GM19240 (cell line): ENCODE results near the gene LFNG.

Experiments
- DNase-seq: peaks from one replicate; pipeline ENCODE4 v3.0.0; 2011; ENCODE audit warnings: low spot score; ENCODE audit not compliant: insufficient read length

The LFNG gene

DNA sequence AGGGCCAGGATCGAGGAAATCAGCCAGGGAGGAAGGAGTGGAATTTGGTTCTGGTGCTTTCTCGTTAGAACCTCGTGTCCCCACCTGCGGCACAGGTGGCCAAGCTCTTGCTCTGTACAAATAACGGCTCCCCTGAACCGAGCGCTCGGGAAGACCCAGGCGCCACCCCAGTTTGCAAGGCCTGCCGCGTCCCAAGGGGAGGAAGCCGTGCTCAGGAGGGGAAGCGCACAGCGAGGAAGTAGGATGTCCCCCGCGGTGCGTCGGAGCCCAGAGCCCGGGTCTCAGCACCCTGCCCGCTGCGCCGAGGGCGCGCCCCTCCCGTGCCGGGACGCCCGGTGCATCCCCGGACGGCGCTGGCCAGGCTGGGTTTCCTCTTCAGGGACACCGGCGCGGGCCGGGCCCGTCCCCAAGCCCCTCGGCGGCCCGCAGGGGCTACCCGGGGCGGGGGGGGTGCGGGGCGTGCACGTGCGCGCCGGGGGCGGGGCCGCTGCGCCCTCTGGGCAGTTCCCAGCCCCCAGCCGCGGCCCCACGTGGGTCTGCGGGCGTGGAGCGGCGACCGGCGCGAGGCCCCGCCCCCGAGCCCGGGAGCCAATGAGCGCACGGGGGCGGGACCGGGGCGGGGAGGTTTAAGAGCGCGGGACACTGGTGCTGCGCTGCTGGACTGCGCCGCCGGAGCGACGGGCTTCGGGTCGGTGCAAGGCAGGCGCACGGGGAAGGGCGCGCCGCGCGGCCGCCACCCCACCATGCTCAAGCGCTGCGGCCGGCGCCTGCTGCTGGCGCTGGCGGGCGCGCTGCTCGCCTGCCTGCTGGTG lies at the start of gene LFNG:
Gene LFNG, plus strand, starts transcription at position 656 of the 812 bp plus-strand sequence. Its CDS starts 88 bp downstream, at position 744.
- DNase-seq = peak; percentile 97

DNA sequence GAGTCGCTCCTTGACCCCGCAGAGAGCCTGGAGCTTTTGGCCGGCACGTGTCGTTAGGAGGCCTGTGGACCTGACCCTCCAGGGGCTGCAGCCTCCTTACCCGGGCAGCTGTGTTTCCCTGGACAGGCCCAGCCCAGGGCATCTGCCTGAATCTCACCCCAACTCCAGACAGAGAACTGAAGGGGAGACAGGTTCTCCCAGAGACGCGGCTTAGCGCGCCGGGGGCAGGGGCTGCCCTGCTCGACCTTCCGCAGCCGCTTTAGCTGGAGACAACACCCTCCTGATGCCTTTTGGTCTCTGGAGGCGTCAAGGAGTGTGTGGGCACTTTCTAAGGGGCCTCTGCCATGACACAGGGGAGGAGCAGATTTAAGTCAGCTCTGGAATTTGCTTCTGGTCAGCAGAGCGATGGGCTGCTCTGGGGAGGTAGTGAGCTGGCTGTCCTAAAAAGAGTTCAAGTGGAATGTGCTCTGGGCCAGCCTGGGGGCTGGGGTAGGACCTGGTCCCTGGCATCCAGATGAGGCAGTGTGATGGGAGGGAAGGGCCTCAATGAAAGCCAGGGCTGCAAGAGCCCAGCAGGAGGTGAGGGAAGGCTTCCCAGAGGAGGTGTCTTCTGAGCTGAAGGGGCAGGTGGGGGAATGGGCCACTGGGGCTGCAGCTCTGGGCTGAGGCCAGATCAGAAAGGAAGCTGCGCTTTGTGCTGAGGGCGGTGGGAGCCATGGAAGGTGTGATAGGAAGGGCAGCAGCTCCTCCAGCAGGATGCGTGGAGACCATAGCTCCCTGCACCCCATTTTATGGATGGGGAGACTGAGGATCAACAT lies 49.2 kb upstream of the LFNG start:
- no peak for DNase-seq

- no peak for DNase-seq
These were observed 48.6 kb upstream of the LFNG start for GRCh38 chr7:2471022-2471329.

GRCh38 chr7:2471396-2471795 lies 48.2 kb upstream of the LFNG start:
- no peak for DNase-seq

- no peak for DNase-seq
These were observed 46.8 kb upstream of the LFNG start for GRCh38 chr7:2472739-2473138.

DNA sequence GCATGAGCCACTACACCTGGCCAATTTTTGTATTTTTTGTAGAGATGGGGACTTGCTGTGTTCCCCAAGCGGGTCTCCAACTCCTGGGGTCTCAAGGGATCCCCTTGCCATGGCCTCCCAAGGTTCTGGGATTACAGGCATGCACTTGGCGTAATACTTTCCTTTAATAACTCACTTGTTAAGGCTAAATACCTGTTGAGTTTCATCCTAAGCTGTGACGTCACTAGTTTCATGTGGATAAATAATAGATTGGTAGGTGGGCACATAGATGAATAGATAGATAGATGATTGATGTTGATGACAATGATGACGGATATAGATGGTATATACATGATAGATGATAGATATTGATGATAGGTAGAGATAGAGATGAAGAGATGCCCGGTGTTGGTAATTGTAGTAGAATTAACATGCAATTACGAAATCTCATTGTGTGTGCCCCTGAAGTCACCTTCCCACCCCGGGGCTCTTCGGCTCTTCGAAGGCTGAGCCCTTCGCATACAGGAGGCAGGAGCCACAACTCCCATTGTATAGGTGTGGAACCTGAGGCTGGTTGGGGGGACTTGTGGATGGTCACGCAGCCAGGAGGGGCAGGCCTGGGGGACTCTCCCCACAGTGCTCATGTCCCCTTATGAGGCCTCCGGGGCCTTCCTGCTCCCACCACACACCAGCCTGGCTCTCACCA lies 45.9 kb upstream of the LFNG start:
- no peak for DNase-seq

DNA sequence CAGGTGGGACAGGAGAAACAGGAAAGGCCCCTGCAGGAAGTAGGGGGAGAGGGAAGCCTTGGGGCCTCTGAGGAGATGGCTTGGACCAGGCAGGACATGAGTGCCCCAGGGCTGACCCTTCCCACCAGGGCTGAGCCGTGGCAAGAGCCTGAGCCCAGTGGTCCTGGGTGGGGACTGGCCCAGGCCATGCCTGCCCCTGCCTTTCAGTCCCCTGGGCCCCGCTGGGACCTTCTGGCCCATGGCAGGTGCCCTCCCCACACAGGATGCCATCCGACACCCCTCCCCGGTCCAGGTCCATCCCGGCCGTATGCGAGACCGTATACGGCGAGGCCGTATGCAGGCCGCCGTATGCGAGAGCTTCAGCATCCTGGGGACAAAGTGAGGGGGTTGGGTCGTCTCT lies 45.4 kb upstream of the LFNG start:
- no peak for DNase-seq

- DNase-seq = no peak
These were observed 44.5 kb upstream of the LFNG start for GRCh38 chr7:2474813-2475677.

GRCh38 chr7:2475678-2476015 lies 43.9 kb upstream of the LFNG start:
- DNase-seq = no peak

GRCh38 chr7:2476298-2476697 lies 43.3 kb upstream of the LFNG start, which contains the start of gene GRIFIN:
Gene GRIFIN, minus strand, starts transcription at chr7:2476398. Its CDS starts 15 bp downstream, at chr7:2476383.
- DNase-seq = no peak

- DNase-seq = no peak
These were observed 42.7 kb upstream of the LFNG start for GRCh38 chr7:2476776-2477446.

- peak; percentile 53 for DNase-seq
These were observed 41.9 kb upstream of the LFNG start for GRCh38 chr7:2477447-2478398.

DNA sequence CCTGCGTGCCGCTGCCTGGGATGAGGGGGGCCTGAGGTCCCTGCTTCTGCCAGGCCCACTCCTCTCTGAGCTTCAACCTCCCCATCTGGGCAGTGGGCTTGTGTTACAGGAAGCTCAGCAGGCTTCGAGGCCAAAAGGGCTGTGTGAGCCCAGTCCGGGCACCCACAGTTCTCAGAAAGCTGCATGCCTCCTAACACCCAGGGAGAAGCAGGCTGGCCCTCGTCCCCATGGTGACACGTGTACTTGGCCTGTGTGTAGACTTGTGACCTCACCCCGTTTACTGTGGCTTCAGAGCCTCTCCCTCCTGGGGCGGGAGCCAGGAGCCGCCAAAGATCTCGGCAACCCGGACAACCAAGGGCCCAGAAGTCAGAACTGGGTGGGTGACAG lies 41.2 kb upstream of the LFNG start:
- DNase-seq = no peak

DNA sequence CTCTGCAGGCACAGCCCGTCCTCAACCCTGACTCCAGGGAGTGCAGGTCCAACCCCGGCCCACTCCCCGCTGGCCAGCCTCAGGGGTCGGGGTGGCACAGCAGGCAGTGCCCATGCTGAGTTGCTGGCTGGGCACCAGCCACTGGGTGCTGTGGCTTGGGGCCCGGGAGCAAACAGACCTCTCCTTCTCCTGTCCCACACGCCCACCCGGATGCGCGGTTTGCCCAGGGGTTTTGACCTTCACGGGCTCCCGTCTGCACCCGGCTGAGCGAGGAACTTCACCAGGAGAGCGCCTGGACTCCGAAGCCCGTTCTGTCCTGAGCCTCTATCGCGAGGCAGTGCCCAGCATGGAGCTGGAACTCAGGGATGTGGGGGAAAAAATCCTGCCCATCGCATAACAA lies 40.8 kb upstream of the LFNG start:
- DNase-seq = no peak

DNA sequence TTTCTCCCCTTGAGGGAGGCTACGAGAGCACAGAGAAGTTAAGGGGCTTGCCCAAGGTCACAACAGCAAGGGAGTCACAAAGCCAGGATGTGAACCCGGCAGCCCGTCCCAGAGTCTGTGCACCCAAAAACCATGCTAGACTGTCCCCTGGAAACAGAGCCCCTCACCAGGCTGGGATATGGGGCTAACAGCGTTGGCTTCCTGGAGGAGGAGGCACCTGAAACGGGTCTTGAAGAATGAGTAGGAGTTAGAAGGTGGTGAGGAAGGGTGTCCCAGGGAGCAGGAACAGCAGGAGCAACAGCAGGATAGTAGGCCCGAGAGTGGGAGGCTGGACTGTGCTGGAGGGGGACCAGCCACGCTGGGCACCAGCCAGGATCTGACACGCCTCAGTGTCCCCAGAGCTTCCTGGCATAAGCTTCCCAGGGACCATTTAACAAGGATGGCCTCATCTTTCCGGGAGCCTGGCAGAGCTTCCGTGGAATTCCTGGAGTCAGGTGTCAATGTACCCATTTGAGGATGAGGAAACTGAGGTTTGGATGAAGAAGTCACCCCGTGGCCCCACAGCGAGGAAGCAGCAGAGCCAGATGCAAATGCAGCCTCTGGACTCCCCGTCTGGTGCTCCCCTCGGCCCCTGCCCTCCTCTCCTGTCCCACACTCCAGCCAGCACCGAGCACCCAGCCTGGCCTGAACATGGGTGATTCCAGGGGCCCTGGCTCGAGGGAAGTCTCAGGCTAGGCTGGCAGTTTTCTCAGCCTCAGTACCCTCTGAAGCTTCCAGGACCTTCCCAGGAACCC lies 40.1 kb upstream of the LFNG start:
- no peak for DNase-seq

DNA sequence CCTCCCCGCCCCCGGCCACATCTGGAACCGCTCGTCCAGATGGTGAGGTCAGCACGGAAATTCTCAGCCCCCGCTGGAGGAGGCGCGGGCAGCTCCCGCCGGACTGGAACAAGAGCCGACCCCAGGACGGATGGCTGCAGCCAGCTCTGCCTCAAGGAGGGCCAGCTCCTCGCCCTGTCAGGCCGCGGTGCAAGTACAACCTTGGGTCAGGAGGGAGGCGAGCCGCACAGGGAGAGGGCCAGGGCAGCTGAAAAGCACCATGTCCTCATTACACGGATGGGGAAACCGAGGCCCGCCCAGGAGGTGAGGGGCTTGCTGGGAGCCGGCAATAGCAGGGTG lies 39.5 kb upstream of the LFNG start:
- no peak for DNase-seq

- no peak for DNase-seq
These were observed 38.4 kb upstream of the LFNG start for GRCh38 chr7:2481195-2481594.

DNA sequence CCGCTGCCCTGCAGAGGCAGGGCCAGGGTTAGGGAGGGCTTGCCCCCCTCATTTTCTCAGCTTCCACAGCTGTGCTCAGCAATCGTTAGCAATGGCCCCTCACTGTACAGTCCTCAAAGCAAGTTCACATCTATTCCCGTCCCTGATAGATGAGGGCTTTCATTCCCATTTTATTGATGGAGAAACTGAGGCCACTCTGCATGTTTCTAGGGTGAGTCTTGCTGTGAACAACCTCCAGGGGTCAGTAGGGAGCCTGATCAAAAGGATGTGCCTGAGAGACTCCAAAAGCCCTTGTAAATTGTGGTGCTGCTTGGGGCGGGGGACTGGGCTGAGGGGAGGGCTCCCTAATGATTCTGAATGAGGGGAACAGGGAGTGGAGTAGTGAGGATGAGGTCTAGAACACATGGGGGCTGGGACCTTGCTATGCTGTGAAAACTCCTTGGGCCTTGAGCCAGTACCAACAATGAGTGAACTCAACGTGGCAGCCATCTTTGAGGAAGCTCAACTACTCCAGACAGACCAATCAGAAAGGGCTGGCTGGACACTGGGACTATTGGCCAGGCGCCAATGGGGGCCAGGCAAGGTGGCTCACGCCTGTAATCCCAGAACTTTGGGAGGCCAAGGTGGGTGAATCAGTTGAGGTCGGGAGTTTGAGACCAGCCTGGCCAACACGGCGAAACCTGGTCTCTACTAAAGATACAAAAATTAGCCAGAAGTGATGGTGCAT lies 36.7 kb upstream of the LFNG start:
- DNase-seq = no peak
